Activated CD4-positive, alpha-beta T cell treated with anti-CD3 and anti-CD28 coated beads for 4 hours (primary cell): Measurements from ENCODE around the gene CCDC121.
A peak's percentile ranks its signal among the peaks of the same experiment; 100 is the strongest.

Source experiments
- DNase-seq, 2 donors: peaks; one replicate each; pipeline ENCODE4 v3.0.0-alpha.2; 2020

The CCDC121 gene

GRCh38 chr2:27628767-27629709 is at the start of gene CCDC121, which contains the start of gene GPN1:
CCDC121 (minus strand) TSS chr2:27629012; CDS start chr2:27627799, 1,213 bp downstream.
GPN1 (plus strand) TSS chr2:27629050; CDS start chr2:27629059, 9 bp downstream.
- DNase-seq, result peak; percentile 93 to 95

GRCh38 chr2:27672723-27673486 is 44.1 kb upstream of the CCDC121 start:
- no peak for DNase-seq

GRCh38 chr2:27671235-27671634 is 42.4 kb upstream of the CCDC121 start:
- no peak for DNase-seq

- DNase-seq, result no peak
Observed at GRCh38 chr2:27667446-27667845, 38.6 kb upstream of the CCDC121 start.

GRCh38 chr2:27664622-27665363 is 36.0 kb upstream of the CCDC121 start:
- no peak for DNase-seq

GRCh38 chr2:27664154-27664574 is 35.4 kb upstream of the CCDC121 start:
- DNase-seq, result peak in 1 of 2 donors; percentile 7

GRCh38 chr2:27663285-27664153 is 34.7 kb upstream of the CCDC121 start, which contains the start of the genes SLC4A1AP and SUPT7L:
SLC4A1AP (plus strand) TSS chr2:27663889; CDS start chr2:27663915, 26 bp downstream.
SUPT7L (minus strand) TSS chr2:27663614; CDS start chr2:27662192, 1,422 bp downstream.
- DNase-seq, result peak; percentile 68 to 72

GRCh38 chr2:27661371-27661770 is 32.6 kb upstream of the CCDC121 start:
- DNase-seq, result no peak

GRCh38 chr2:27655155-27655951 is 26.5 kb upstream of the CCDC121 start:
- no peak for DNase-seq

- no peak for DNase-seq
Observed at GRCh38 chr2:27653397-27653796, 24.6 kb upstream of the CCDC121 start.

GRCh38 chr2:27652790-27653189 is 24.0 kb upstream of the CCDC121 start:
- DNase-seq, result no peak

GRCh38 chr2:27652341-27652740 is 23.5 kb upstream of the CCDC121 start:
- DNase-seq, result no peak

GRCh38 chr2:27651056-27651455 is 22.2 kb upstream of the CCDC121 start:
- DNase-seq, result no peak

GRCh38 chr2:27647737-27648136 is 18.9 kb upstream of the CCDC121 start:
- DNase-seq, result no peak

- DNase-seq, result no peak
Observed at GRCh38 chr2:27647289-27647688, 18.5 kb upstream of the CCDC121 start.

GRCh38 chr2:27645197-27645596 is 16.4 kb upstream of the CCDC121 start:
- DNase-seq, result no peak

- no peak for DNase-seq
Observed at GRCh38 chr2:27640722-27641245, 12.0 kb upstream of the CCDC121 start.

GRCh38 chr2:27638709-27639108 is 9.9 kb upstream of the CCDC121 start:
- DNase-seq, result no peak

- no peak for DNase-seq
Observed at GRCh38 chr2:27638037-27638637, 9.3 kb upstream of the CCDC121 start.

- DNase-seq, result no peak
Observed at GRCh38 chr2:27636766-27637165, 8.0 kb upstream of the CCDC121 start.
